ENCODE results near the gene PIGH. TPM values are rescaled to one million over a fixed set of nuclear protein-coding genes. Genes with fewer than 3 reads are reported as not detected.
A peak's percentile ranks its signal among the peaks of the same experiment; 100 is the strongest.

Gene PIGH
- total and polyA plus RNA-seq, 2 of the 13 experiments (the other 11 are each of a cell fraction or from before 2014, with no cell fraction given): 30.0 to 43.5 TPM

DNA sequence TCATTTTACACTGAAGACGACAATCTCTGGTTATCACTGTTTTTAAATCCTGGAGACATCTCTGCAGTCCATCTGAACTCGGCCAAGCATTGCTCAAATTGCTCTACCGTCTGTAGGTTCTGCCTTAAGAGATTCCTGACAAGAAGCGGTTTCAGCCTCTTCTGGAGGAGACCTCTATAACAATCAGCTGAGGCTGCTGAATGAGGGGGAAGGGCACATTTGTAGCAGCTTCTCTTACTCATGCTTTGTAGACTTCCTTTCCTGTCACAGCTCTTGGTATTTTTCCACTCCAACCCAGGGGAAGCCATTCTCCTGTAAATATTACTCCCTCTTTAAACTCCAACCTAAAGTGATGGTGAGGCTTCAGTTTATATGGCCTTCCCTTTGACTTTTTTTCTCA lies 22.6 kb upstream of the PIGH start:
- in situ Hi-C loops (cut with HindIII; ENCODE audit: extremely low pct_ligation_motif_present, low pct_unique_long_range_greater_than_20kb): loop anchor here (25.0 kb wide), 1 partner anchor 1190 kb away; no protein-coding TSS in a partner anchor
- TF ChIP-seq, protein P1, sequence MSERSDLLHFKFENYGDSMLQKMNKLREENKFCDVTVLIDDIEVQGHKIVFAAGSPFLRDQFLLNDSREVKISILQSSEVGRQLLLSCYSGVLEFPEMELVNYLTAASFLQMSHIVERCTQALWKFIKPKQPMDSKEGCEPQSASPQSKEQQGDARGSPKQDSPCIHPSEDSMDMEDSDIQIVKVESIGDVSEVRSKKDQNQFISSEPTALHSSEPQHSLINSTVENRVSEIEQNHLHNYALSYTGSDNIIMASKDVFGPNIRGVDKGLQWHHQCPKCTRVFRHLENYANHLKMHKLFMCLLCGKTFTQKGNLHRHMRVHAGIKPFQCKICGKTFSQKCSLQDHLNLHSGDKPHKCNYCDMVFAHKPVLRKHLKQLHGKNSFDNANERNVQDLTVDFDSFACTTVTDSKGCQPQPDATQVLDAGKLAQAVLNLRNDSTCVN (CRISPR knock-in tag; IDR thresholded peaks at IDR 0.05; ENCODE audit: borderline replicate concordance): peak; percentile 75; the same call in 1 of the 2 replicates
- no peak for TF ChIP-seq ARHGAP35 (CRISPR knock-in tag; IDR thresholded peaks at IDR 0.05; ENCODE audit: borderline replicate concordance)
- peak; percentile 66 for TF ChIP-seq FOSL2 (CRISPR knock-in tag; IDR thresholded peaks at IDR 0.05)
- TF ChIP-seq, protein P2, sequence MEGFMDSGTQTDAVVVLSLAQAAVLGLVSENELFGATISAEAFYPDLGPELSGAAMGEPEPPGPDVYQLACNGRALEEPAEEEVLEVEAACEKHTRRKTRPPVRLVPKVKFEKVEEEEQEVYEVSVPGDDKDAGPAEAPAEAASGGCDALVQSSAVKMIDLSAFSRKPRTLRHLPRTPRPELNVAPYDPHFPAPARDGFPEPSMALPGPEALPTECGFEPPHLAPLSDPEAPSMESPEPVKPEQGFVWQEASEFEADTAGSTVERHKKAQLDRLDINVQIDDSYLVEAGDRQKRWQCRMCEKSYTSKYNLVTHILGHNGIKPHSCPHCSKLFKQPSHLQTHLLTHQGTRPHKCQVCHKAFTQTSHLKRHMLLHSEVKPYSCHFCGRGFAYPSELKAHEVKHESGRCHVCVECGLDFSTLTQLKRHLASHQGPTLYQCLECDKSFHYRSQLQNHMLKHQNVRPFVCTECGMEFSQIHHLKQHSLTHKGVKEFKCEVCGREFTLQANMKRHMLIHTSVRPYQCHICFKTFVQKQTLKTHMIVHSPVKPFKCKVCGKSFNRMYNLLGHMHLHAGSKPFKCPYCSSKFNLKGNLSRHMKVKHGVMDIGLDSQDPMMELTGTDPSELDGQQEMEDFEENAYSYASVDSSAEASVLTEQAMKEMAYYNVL (CRISPR knock-in tag; IDR thresholded peaks at IDR 0.05; ENCODE audit: borderline replicate concordance): peak; percentile 53; the same call in 1 of the 2 replicates
- TF ChIP-seq, protein P3, sequence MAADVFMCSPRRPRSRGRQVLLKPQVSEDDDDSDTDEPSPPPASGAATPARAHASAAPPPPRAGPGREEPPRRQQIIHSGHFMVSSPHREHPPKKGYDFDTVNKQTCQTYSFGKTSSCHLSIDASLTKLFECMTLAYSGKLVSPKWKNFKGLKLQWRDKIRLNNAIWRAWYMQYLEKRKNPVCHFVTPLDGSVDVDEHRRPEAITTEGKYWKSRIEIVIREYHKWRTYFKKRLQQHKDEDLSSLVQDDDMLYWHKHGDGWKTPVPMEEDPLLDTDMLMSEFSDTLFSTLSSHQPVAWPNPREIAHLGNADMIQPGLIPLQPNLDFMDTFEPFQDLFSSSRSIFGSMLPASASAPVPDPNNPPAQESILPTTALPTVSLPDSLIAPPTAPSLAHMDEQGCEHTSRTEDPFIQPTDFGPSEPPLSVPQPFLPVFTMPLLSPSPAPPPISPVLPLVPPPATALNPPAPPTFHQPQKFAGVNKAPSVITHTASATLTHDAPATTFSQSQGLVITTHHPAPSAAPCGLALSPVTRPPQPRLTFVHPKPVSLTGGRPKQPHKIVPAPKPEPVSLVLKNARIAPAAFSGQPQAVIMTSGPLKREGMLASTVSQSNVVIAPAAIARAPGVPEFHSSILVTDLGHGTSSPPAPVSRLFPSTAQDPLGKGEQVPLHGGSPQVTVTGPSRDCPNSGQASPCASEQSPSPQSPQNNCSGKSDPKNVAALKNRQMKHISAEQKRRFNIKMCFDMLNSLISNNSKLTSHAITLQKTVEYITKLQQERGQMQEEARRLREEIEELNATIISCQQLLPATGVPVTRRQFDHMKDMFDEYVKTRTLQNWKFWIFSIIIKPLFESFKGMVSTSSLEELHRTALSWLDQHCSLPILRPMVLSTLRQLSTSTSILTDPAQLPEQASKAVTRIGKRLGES (CRISPR knock-in tag; IDR thresholded peaks at IDR 0.05; ENCODE audit: borderline replicate concordance): no peak
- TF ChIP-seq, protein P4, sequence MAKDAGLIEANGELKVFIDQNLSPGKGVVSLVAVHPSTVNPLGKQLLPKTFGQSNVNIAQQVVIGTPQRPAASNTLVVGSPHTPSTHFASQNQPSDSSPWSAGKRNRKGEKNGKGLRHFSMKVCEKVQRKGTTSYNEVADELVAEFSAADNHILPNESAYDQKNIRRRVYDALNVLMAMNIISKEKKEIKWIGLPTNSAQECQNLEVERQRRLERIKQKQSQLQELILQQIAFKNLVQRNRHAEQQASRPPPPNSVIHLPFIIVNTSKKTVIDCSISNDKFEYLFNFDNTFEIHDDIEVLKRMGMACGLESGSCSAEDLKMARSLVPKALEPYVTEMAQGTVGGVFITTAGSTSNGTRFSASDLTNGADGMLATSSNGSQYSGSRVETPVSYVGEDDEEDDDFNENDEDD (CRISPR knock-in tag; IDR thresholded peaks at IDR 0.05; ENCODE audit: borderline replicate concordance): no peak
- TF ChIP-seq KMT2A (CRISPR knock-in tag; IDR thresholded peaks at IDR 0.05): no peak
- TF ChIP-seq, protein P5, sequence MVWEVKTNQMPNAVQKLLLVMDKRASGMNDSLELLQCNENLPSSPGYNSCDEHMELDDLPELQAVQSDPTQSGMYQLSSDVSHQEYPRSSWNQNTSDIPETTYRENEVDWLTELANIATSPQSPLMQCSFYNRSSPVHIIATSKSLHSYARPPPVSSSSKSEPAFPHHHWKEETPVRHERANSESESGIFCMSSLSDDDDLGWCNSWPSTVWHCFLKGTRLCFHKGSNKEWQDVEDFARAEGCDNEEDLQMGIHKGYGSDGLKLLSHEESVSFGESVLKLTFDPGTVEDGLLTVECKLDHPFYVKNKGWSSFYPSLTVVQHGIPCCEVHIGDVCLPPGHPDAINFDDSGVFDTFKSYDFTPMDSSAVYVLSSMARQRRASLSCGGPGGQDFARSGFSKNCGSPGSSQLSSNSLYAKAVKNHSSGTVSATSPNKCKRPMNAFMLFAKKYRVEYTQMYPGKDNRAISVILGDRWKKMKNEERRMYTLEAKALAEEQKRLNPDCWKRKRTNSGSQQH (CRISPR knock-in tag; IDR thresholded peaks at IDR 0.05; ENCODE audit: low read depth): 0 out of 2 replicates have a peak, but pooled peaks have one; percentile 52
- TF ChIP-seq ZBTB38 (CRISPR knock-in tag; IDR thresholded peaks at IDR 0.05): peak; percentile 42; the same call in 1 of the 2 replicates
- TF ChIP-seq ZSCAN30 (CRISPR knock-in tag; IDR thresholded peaks at IDR 0.05): 0 out of 2 replicates have a peak, but pooled peaks have one; percentile 42
- TF ChIP-seq SCMH1 (CRISPR knock-in tag; IDR thresholded peaks at IDR 0.05; ENCODE audit: borderline replicate concordance): no peak
- no peak for TF ChIP-seq MTA3 (CRISPR knock-in tag; IDR thresholded peaks at IDR 0.05)
- TF ChIP-seq ERF (CRISPR knock-in tag; IDR thresholded peaks at IDR 0.05): peak; percentile 41; the same call in 1 of the 2 replicates
- TF ChIP-seq CREM (IDR thresholded peaks at IDR 0.05): no peak
- no peak for TF ChIP-seq CREM (CRISPR knock-in tag; IDR thresholded peaks at IDR 0.05)
- no peak for TF ChIP-seq SMARCC2 (IDR thresholded peaks at IDR 0.05)

More for the DNA sequence above, 22.6 kb upstream of the PIGH start:
- Histone ChIP-seq H3K27me3 (ENCODE audit: control insufficient read depth in 1 of 2, insufficient read depth in 2 of 2, low read length in 2 of 2) (no peaks in the 10 kb centered on the region), H3K9ac (ENCODE audit: insufficient read depth, low read depth, low read length) (peak overlapping the region; percentile 56; the same call in 1 of the 2 replicates), H3K79me2 (ENCODE audit: insufficient read depth, low read length) (no peaks in the 10 kb centered on the region), H4K20me1 (ENCODE audit: insufficient read depth, low read length) (no peaks in the 10 kb centered on the region), H3K4me3 (replicated peaks in 1 of 3; ENCODE audit: insufficient read depth in 1 of 3, low read depth in 2 of 3, low read length in 3 of 3) (no peak overlapping the region; a peak in 1 of 6 replicates), H3K4me2 (ENCODE audit: low read depth, low read length) (peak overlapping the region; percentile 48), H3K9me3 (ENCODE audit: low read length) (no peaks in the 10 kb centered on the region), H2AFZ (ENCODE audit: low read length) (no peak overlapping the region), H3K36me3 (replicated peaks in 1 of 2; ENCODE audit: control insufficient read depth in 1 of 2, insufficient read depth in 2 of 2, low read length in 2 of 2) (no peaks in the 10 kb centered on the region; a peak in 1 of 5 replicates), H3K4me1 (ENCODE audit: insufficient read depth, low read length) (peaks cover 51% of the 10 kb centered on the region), H3K27ac (ENCODE audit: extremely low read length, insufficient read depth, low read length) (peak overlapping the region; percentile 79)
- ChIA-PET POLR2A (interaction anchor here (0.8 to 1.2 kb wide), 3 partner anchors 19 to 73 kb away, joined by 3 to 8 read pairs (median 4); partner anchors contain the start of genes PIGH and RDH11), CTCF (ENCODE audit: low intra/inter-chr PET ratio, low total read pairs) (no interaction called here)
- 55% methylated on average over 4 of the region's 4 CpGs for WGBS (ENCODE audit: low lambda C conversion rate)
- peak; percentile 9; the same call in 1 of the 3 replicates for ATAC-seq
- intact Hi-C loops (cut with micrococcal nuclease; ENCODE audit: unreplicated experiment): no loop called here
- TSS peak; percentile 29 for BruUV-seq (replicated peaks)
- peak; percentile 52 for FAIRE-seq
- peak; percentile 85 for DNase-seq (ENCODE audit: low spot score)

Measured in HepG2 (cell line).